GM18868 (cell line): ENCODE results near the gene AHNAK.

Experiments used
- ATAC-seq: cut with Tn5 transposase; IDR thresholded peaks from one replicate; pipeline ENCODE4 v1.9.1; 2021; ENCODE audit warnings: mild to moderate bottlenecking, moderate library complexity; ENCODE audit not compliant: unreplicated experiment

The AHNAK gene

GRCh38 chr11:62498031-62498430, 48.6 kb downstream of the AHNAK start:
- no peak for ATAC-seq

GRCh38 chr11:62497132-62497801, 49.3 kb downstream of the AHNAK start:
- no peak for ATAC-seq

GRCh38 chr11:62496676-62497075, 49.9 kb downstream of the AHNAK start:
- ATAC-seq = no peak

GRCh38 chr11:62494246-62494645, 52.4 kb downstream of the AHNAK start:
- ATAC-seq = no peak

- ATAC-seq = no peak
These were observed 52.8 kb downstream of the AHNAK start for GRCh38 chr11:62493801-62494200.

GRCh38 chr11:62492586-62492985, 54.0 kb downstream of the AHNAK start:
- ATAC-seq = no peak

- ATAC-seq = no peak
These were observed 54.9 kb downstream of the AHNAK start for GRCh38 chr11:62491571-62492329.

- ATAC-seq = no peak
These were observed 57.4 kb downstream of the AHNAK start for GRCh38 chr11:62489204-62489603.

GRCh38 chr11:62487738-62488551, 58.7 kb downstream of the AHNAK start:
- no peak for ATAC-seq

GRCh38 chr11:62487136-62487535, 59.5 kb downstream of the AHNAK start:
- ATAC-seq = no peak

GRCh38 chr11:62484352-62484751, 62.3 kb downstream of the AHNAK start:
- no peak for ATAC-seq

GRCh38 chr11:62482753-62483152, 63.9 kb downstream of the AHNAK start:
- no peak for ATAC-seq

- ATAC-seq = no peak
These were observed 66.9 kb downstream of the AHNAK start for GRCh38 chr11:62479631-62480201.

- ATAC-seq = no peak
These were observed 68.7 kb downstream of the AHNAK start for GRCh38 chr11:62477927-62478326.

- ATAC-seq = no peak
These were observed 74.3 kb downstream of the AHNAK start for GRCh38 chr11:62472063-62472884.

- no peak for ATAC-seq
These were observed 75.0 kb downstream of the AHNAK start for GRCh38 chr11:62471603-62472002.

GRCh38 chr11:62468577-62468976, 78.0 kb downstream of the AHNAK start:
- ATAC-seq = no peak

- ATAC-seq = no peak
These were observed 80.2 kb downstream of the AHNAK start for GRCh38 chr11:62466444-62466843.

- no peak for ATAC-seq
These were observed 82.0 kb downstream of the AHNAK start for GRCh38 chr11:62464655-62465054.

GRCh38 chr11:62463121-62463542, 83.5 kb downstream of the AHNAK start:
- ATAC-seq = no peak
